WTC11 (cell line): ENCODE results near the gene KAT8.

Source experiments
- ATF3 ChIP-seq: sonication (generic); formaldehyde crosslinking; conservative IDR thresholded peaks from 2 replicates; pipeline ENCODE4 v1.8.1; 2022; ENCODE audit warnings: mild to moderate bottlenecking, missing genetic modification reagents
- CTCF ChIP-seq: fragments of 200-600 bp; IDR thresholded peaks from 2 replicates; pipeline ENCODE4 v1.8.0; 2022; ENCODE audit warnings: antibody characterized with exemption
- FOXP1 ChIP-seq: sonication (generic); formaldehyde crosslinking; IDR thresholded peaks from 2 replicates; pipeline ENCODE4 v1.8.0; 2022; ENCODE audit warnings: missing genetic modification reagents, mild to moderate bottlenecking, moderate library complexity, borderline replicate concordance
- MAX ChIP-seq: sonication (generic); formaldehyde crosslinking; IDR thresholded peaks from 2 replicates; pipeline ENCODE4 v1.8.0; 2022; ENCODE audit warnings: mild to moderate bottlenecking, missing genetic modification reagents
- ZNF263 ChIP-seq: sonication (generic); formaldehyde crosslinking; IDR thresholded peaks from 2 replicates; pipeline ENCODE4 v1.8.1; 2022; ENCODE audit warnings: low read depth, mild to moderate bottlenecking, moderate library complexity, missing genetic modification reagents

- TF ChIP-seq CTCF (no peak), ATF3 (no peak), MAX (no peak), FOXP1 (CRISPR knock-in tag) (no peak), ZNF263 (CRISPR knock-in tag) (no peak)
Observed at GRCh38 chr16:31127182-31127581, 9.7 kb downstream of the KAT8 start.
